Endothelial cell of umbilical vein (primary cell): ENCODE results near the gene TBX5. TPM values are rescaled to one million over a fixed set of nuclear protein-coding genes. Genes with fewer than 3 reads are reported as not detected.

ENCODE experiments used
- BruUV-seq: library from RNA; stranded (reverse); fragments of 400-500 nt; replicated peaks from 2 replicates; lab custom pipeline; 2021; lab: Mats Ljungman, UMichigan
- CTCF ChIA-PET: fragments of 300-600, 350-600 bp; sonication (Branson Sonifier 250); formaldehyde crosslinking; loops from one replicate; lab custom pipeline; 2021; ENCODE audit warnings: antibody characterized with exemption, inconsistent platforms; lab: Charles Lee
- POLR2A ChIA-PET: fragments of 300-600, 350-600 bp; sonication (Branson Sonifier 250); formaldehyde crosslinking; loops from one replicate; lab custom pipeline; 2021; ENCODE audit warnings: antibody characterized with exemption, inconsistent platforms; lab: Charles Lee
- DNase-seq: peaks from one replicate; pipeline ENCODE4 v3.0.0-alpha.2; 2011; ENCODE audit warnings: low read depth, low spot score
- FAIRE-seq: peaks from 2 replicates; lab custom pipeline; 2011; peaks lifted over from hg19 to GRCh38; lab: Jason Lieb, UNC
- H2AFZ ChIP-seq: 2 replicates; pipeline ENCODE4 v1.6.0; 2012; ENCODE audit warnings: low read depth, low read length, control low read depth, inconsistent platforms
- H3K27ac ChIP-seq: 2 replicates; pipeline ENCODE4 v1.5.1; 2011; ENCODE audit warnings: low read depth, mild to moderate bottlenecking, control low read depth, low read length, moderate library complexity; ENCODE audit not compliant: insufficient read depth
- H3K27me3 ChIP-seq, 2 experiments: 2 replicates each; pipeline versions ENCODE4 v1.6.0 to v1.6.1; 2011; ENCODE audit warnings: low read length in 2 of 2, mixed read lengths in 1 of 2; ENCODE audit not compliant: control insufficient read depth in 2 of 2, insufficient read depth in 2 of 2
- H3K36me3 ChIP-seq, 2 experiments: 2 replicates in 1 of 2; 3 replicates in 1 of 2; pipeline ENCODE4 v1.5.1; 2011; ENCODE audit warnings: low read length in 2 of 2, mild to moderate bottlenecking in 1 of 2, moderate library complexity in 1 of 2; ENCODE audit not compliant: control insufficient read depth in 2 of 2, insufficient read depth in 2 of 2; ENCODE audit errors: extremely low read depth in 1 of 2
- H3K4me1 ChIP-seq: 3 replicates; pipeline ENCODE4 v1.5.1; 2011; ENCODE audit warnings: mild to moderate bottlenecking, low read length; ENCODE audit not compliant: control insufficient read depth, insufficient read depth; ENCODE audit errors: extremely low read depth
- H3K4me2 ChIP-seq: 2 replicates; pipeline ENCODE4 v1.6.1; 2011; ENCODE audit warnings: low read length, control low read depth, mixed read lengths; ENCODE audit not compliant: insufficient read depth
- H3K4me3 ChIP-seq, 3 experiments: fragments of 200-600 bp in 1 of 3; sonication (generic), shearing (Covaris generic) in 1 of 3; replicated peaks in 1 of 3; 2 replicates each; pipeline ENCODE4 v1.5.1; 2011 to 2016; ENCODE audit warnings: control low read depth in 3 of 3, low read length in 3 of 3, mild to moderate bottlenecking in 2 of 3, inconsistent platforms in 1 of 3, low read depth in 1 of 3, moderate library complexity in 1 of 3; ENCODE audit not compliant: insufficient read depth in 1 of 3
- H3K79me2 ChIP-seq: 2 replicates; pipeline ENCODE4 v1.6.0; 2012; ENCODE audit warnings: low read length, inconsistent platforms; ENCODE audit not compliant: control insufficient read depth, insufficient read depth
- H3K9ac ChIP-seq: replicated peaks from 2 replicates; pipeline ENCODE3; 2011; ENCODE audit warnings: low read length, control low read depth; ENCODE audit not compliant: insufficient read depth; ENCODE audit errors: extremely low read depth
- H3K9me1 ChIP-seq: replicated peaks from 3 replicates; pipeline ENCODE4 v1.6.0; 2011; ENCODE audit warnings: mild to moderate bottlenecking, low read length; ENCODE audit not compliant: control insufficient read depth, insufficient read depth; ENCODE audit errors: extremely low read depth
- H3K9me3 ChIP-seq: replicated peaks from 2 replicates; pipeline ENCODE4 v1.5.1; 2012; ENCODE audit warnings: low read length, inconsistent platforms; ENCODE audit not compliant: control insufficient read depth, insufficient read depth
- H4K20me1 ChIP-seq: replicated peaks from 2 replicates; pipeline ENCODE3; 2011; ENCODE audit warnings: mild to moderate bottlenecking, low read length; ENCODE audit not compliant: control insufficient read depth, insufficient read depth; ENCODE audit errors: extremely low read depth
- CTCF ChIP-seq, 2 donors: IDR thresholded peaks; 1 replicate in 1 of 2; 2 replicates in 1 of 2; pipeline ENCODE4 v1.5.1; 2011; ENCODE audit warnings: low read length in 2 of 2, mild to moderate bottlenecking in 2 of 2, moderate library complexity in 2 of 2, control low read depth in 1 of 2, inconsistent platforms in 1 of 2, low read depth in 1 of 2; ENCODE audit not compliant: insufficient read depth in 1 of 2; ENCODE audit errors: extremely low read depth in 1 of 2
- EZH2 ChIP-seq: IDR thresholded peaks from 2 replicates; pipeline ENCODE4 v1.6.1; 2012; ENCODE audit warnings: borderline replicate concordance, low read depth, mild to moderate bottlenecking, moderate library complexity, low read length, inconsistent platforms; ENCODE audit not compliant: severe bottlenecking
- FOS ChIP-seq: IDR thresholded peaks from 2 replicates; pipeline ENCODE4 v1.6.1; 2011; ENCODE audit warnings: mild to moderate bottlenecking, low read length, moderate library complexity, borderline replicate concordance; ENCODE audit not compliant: insufficient read depth
- GATA2 ChIP-seq: IDR thresholded peaks from 2 replicates; pipeline ENCODE4 v1.7.0; 2011; ENCODE audit warnings: low read depth, mild to moderate bottlenecking, moderate library complexity, mixed read lengths, low read length; ENCODE audit not compliant: insufficient read length, insufficient read depth
- JUN ChIP-seq: IDR thresholded peaks from 2 replicates; pipeline ENCODE4 v1.6.1; 2011; ENCODE audit warnings: borderline replicate concordance, low read depth; ENCODE audit not compliant: insufficient read length, insufficient read depth
- MYC ChIP-seq: IDR thresholded peaks from one replicate; pipeline ENCODE4 v1.6.1; 2011; ENCODE audit warnings: mild to moderate bottlenecking, low read depth, low read length
- POLR2A ChIP-seq: IDR thresholded peaks from 2 replicates; pipeline ENCODE4 v1.6.1; 2012; ENCODE audit warnings: low read depth, mild to moderate bottlenecking, control low read depth, low read length
- POLR2AphosphoS5 ChIP-seq: IDR thresholded peaks from 2 replicates; pipeline ENCODE4 v1.6.1; 2012; ENCODE audit warnings: low read depth, mild to moderate bottlenecking, control low read depth, low read length, moderate library complexity; ENCODE audit not compliant: insufficient read depth
- dilution Hi-C: fragments of 300-500 bp; cut with MboI; formaldehyde crosslinking; loops from one replicate; pipeline ENCODE4 v1.15.0; 2019; ENCODE audit warnings: low sequenced_read_pairs; ENCODE audit not compliant: extremely low pct_ligation_motif_present
- intact Hi-C: fragments of 100-400 bp; cut with micrococcal nuclease; formaldehyde crosslinking; loops from one replicate; pipeline ENCODE4 v1.10.0; 2022
- polyA plus RNA-seq, 4 experiments: library from polyadenylated mRNA; depleted of rRNA in 3 of 4; stranded (reverse) in 3 of 4; unstranded in 1 of 4; fragments of >200 nt; gene quantifications; 2 replicates each; pipeline versions ENCODE4 v1.2.1 to v1.2.3, GENCODE V29; 2011 to 2012; ENCODE audit warnings: missing spikeins in 1 of 4
- total RNA-seq: library from RNA; stranded (reverse); gene quantifications from 2 replicates; pipeline ENCODE4 v1.2.3, GENCODE V29; 2021
- TF ChIP-seq, protein P1 (sequence below): IDR thresholded peaks from 2 replicates; pipeline ENCODE4 v1.6.1; 2011; ENCODE audit not compliant: insufficient read depth, insufficient read length

Gene TBX5
- total and polyA plus RNA-seq, 2 donors (not counting 3 experiments of a cell fraction or from before 2014, with no cell fraction given), result not detected

GRCh38 chr12:114343585-114344302, 62.2 kb downstream of the TBX5 start:
- ChIA-PET CTCF (no interaction called here), POLR2A (no interaction called here)
- H3K9ac ChIP-seq, result no peak overlapping the region
- H3K79me2 ChIP-seq, result no peaks in the 10 kb centered on the region
- no peaks in the 10 kb centered on the region for H3K27me3 ChIP-seq
- H3K27ac ChIP-seq, result no peak overlapping the region
- no peaks in the 10 kb centered on the region for H3K9me3 ChIP-seq
- H2AFZ ChIP-seq, result no peak overlapping the region
- FAIRE-seq (no peak), DNase-seq (no peak)
- no TSS peak for BruUV-seq
- dilution Hi-C loops, result no loop called here
- TF ChIP-seq MYC (no peak), CTCF (IDR thresholded peaks at IDR 0.05; ENCODE audit: extremely low read depth in 1 of 2, insufficient read depth in 1 of 2, low read depth in 1 of 2, low read length in 2 of 2) (no peak), GATA2 (no peak), EZH2 (no peak), POLR2A (no peak), FOS (no peak), POLR2AphosphoS5 (no peak), JUN (no peak)
- TF ChIP-seq, protein P1, sequence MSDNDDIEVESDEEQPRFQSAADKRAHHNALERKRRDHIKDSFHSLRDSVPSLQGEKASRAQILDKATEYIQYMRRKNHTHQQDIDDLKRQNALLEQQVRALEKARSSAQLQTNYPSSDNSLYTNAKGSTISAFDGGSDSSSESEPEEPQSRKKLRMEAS, result no peak
- H4K20me1 ChIP-seq, result no peaks in the 10 kb centered on the region
- H3K9me1 ChIP-seq, result no peaks in the 10 kb centered on the region
- H3K4me1 ChIP-seq, result no peaks in the 10 kb centered on the region
- no peak overlapping the region for H3K4me2 ChIP-seq
- intact Hi-C loops, result no loop called here
- H3K36me3 ChIP-seq, result no peaks in the 10 kb centered on the region
- H3K4me3 ChIP-seq, result no peak overlapping the region
